NCI-H128 (cell line): Measurements from ENCODE around the gene ASCL1.
A peak's percentile ranks its signal among the peaks of the same experiment; 100 is the strongest.

Source experiments
- DNase-seq: peaks from one replicate; lab custom pipeline; 2025; ENCODE audit not compliant: unreplicated experiment; lab: John Stamatoyannopoulos, UW

ASCL1 gene

DNA sequence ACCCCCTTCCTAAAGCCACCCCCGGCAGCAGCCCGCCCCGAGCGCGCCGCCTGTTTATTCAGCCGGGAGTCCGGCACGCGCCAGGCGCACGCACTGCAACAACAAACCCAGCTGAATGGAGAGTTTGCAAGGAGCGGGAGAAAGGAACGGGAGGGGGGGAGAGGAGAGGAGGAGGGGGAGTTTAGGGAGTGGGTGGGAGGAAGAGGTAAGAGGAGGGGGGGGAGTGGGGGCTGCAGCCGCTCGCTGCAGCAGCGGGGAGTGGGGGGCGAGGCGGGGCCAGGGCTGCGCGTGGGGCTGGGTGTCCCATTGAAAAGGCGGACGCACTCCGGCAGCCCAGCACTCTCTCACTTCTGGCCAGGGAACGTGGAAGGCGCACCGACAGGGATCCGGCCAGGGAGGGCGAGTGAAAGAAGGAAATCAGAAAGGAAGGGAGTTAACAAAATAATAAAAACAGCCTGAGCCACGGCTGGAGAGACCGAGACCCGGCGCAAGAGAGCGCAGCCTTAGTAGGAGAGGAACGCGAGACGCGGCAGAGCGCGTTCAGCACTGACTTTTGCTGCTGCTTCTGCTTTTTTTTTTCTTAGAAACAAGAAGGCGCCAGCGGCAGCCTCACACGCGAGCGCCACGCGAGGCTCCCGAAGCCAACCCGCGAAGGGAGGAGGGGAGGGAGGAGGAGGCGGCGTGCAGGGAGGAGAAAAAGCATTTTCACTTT, at the start of gene ASCL1:
Gene ASCL1, plus strand, starts transcription at position 336 of the 712 bp plus-strand sequence. CDS start 571 bp downstream, outside the sequence.
- DNase-seq = peak; percentile 84

DNA sequence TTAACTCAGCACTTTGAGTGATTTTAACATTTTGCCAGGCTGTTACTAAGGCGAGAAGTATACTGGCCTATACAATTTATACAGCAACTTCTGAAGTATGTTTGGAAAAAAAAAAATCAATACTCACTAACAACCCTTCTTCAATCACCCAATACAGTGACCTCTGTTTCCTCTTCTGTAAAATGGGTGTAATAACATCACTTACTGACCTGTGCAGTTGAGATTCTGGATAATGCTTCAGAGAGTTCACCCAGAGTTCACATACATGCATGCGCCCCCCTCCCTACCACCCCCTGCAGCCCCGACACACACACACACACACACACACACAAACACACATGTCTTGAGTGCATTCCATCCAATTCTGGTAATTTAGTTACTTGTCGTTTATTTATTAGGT, 49.6 kb upstream of the ASCL1 start:
- no peak for DNase-seq

DNA sequence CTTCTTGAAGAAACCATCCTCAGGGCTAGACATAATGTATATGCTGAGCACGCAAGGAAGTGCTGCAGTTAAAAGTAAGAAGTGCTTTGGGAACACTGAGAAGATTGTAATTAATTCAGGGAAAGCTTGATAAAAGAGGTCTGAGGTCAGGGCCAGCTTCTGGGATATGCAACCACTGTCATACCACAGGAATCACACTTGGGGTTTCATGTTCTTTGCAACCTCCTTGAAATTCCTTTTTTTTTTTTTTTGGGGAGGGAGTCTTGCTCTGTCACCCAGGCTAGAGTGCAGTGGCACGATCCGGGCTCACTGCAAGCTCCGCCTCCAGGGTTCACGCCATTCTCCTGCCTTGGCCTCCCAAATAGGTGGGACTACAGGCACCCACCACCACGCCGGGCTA, 47.3 kb upstream of the ASCL1 start:
- DNase-seq = no peak

GRCh38 chr12:102910792-102911191, 46.7 kb upstream of the ASCL1 start:
- no peak for DNase-seq

DNA sequence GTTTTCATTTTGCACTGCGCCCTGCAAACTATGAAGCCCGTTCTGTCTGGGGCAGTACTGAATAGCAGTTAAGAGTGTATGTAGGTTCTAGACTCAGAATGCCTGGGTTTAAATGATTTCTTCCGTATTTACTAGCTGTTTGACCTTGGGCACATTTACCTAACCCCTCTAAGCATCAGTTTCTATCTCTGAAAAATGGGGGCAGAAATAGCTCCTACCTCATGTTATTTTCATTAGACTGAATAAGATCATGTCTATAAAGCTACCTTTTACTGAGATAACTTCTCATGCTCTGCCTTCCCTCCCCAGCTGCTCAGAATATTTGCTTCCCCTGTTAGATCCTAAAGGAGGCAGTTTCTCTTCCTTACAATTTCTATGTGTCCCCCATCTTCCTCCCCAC, 46.2 kb upstream of the ASCL1 start:
- DNase-seq = no peak

DNA sequence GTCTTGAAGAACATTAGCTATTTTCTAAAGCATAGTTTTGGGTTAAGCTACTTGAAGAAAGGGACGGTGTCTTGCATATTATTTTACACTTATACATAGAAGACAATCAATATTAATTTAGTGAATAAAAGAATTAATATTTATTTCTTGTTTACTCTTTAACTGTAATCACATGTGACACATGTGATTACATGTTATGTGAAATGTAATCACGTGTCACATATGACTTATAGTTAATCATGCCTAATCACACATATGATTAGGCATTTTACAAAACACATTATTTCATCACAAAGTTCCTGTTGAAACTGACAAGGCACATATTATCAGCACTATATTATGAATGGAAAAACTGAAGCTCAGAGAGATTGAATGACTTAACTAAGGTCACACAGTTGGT, 45.2 kb upstream of the ASCL1 start:
- DNase-seq = no peak

DNA sequence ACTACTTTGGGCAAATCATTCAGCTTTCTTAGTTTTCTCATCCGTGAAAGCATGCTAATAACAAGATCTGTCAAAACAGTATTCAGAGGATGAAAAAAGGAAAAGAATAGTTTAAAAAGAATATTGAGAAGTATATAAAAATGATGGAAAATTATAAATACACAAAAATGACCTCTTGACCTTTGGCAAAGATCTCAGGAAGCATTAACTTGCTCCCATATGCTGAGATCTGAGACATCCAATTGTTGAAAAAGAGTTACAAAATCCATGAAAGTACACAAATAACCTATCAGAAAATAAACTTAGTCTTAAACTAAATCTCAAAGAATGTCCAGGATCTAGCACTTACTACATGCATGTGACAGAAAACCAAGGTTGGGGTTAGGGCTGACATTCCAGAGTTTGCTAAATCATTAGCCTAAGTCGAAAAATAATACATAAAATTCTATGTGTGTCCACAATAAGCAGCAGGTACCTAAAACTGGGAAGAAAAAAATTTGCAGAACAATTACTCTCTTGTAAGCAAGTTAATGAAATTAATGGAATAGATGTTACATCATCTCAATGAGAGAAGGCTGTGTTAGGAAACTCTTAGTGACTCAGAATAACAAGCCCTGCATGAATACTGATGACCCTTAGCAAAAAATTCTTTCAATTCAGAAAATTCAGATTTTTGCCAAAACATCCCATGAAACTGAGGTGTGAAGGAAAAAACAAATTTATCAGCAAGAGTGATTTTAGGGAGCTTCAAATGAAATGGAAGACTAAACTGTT, 43.8 kb upstream of the ASCL1 start:
- DNase-seq = no peak

GRCh38 chr12:102916252-102917025, 41.0 kb upstream of the ASCL1 start:
- DNase-seq = no peak

- no peak for DNase-seq
Measured at GRCh38 chr12:102917026-102917787, 40.3 kb upstream of the ASCL1 start, which contains the start of gene PAH. TSS of gene PAH (minus strand) at chr12:102917244. CDS start at chr12:102917130, 114 bp downstream.

- no peak for DNase-seq
Measured at GRCh38 chr12:102918840-102919239, 38.6 kb upstream of the ASCL1 start.

- DNase-seq = no peak
Measured at GRCh38 chr12:102920271-102920670, 37.2 kb upstream of the ASCL1 start.

- DNase-seq = no peak
Measured at GRCh38 chr12:102921240-102921639, 36.2 kb upstream of the ASCL1 start.

GRCh38 chr12:102927220-102927619, 30.3 kb upstream of the ASCL1 start:
- no peak for DNase-seq

DNA sequence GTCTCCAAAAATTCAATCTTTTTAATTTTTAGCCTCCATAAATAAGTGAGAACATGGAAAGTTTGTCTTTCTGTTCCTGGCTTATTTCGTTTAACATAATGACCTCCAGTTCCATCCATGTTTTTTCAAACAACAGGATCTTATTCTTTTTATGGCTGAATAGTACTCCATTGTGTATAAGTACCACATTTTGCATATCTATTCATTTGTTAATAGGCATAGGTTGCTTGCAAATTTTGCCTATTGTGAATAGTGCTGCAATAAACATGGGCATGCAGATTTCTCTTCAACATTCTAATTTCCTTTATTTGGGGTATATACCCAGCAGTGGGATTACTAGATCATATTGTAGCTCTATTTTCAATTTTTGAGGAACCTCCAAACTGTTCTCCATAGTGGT, 24.3 kb upstream of the ASCL1 start:
- DNase-seq = no peak

DNA sequence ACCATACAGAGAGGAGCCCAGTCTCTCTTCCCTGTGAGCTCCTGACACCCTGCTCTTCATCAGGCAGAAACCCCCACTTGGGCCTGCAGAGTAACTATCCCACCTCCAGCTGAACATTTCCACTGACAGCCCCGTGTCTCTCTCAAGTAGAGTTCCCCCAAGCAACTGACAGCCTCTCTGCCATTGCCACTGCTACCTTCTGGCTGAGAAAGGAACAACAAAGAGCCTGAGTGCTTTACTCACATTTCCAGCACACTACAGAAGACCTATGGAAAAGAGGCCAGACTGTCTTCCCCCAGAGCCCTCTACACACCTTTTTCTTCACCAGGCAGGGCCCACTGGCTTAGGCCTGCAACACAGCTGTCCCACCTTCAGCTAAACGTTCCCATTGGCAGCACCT, 18.4 kb upstream of the ASCL1 start:
- no peak for DNase-seq

DNA sequence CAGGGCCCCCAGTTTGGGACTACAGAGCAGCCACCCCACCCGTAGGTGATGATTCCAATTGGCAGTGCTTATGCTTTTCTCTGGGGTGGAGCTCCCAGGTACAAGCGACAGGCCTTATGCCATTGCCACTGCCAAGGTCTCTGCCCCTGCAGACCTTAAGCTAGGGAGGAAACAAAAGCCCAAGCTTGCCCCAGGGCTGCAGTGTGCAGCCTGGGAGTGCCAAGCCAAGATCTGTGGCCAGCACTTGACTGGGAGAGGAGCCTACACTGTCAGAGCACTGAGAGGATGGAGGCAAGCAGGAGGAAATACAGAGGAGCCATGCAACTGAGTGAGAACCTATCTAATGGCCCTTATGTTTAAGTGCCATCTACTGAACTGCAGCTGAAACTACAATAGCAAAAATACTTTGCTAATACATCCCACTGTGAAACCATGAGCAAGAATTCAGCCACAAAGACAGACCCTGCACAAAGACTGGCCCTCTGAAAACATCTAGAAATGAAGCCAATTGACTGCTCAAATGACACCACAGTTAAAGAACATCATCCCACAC, 17.7 kb upstream of the ASCL1 start:
- no peak for DNase-seq

- no peak for DNase-seq
Measured at GRCh38 chr12:102946042-102946441, 11.4 kb upstream of the ASCL1 start.

DNA sequence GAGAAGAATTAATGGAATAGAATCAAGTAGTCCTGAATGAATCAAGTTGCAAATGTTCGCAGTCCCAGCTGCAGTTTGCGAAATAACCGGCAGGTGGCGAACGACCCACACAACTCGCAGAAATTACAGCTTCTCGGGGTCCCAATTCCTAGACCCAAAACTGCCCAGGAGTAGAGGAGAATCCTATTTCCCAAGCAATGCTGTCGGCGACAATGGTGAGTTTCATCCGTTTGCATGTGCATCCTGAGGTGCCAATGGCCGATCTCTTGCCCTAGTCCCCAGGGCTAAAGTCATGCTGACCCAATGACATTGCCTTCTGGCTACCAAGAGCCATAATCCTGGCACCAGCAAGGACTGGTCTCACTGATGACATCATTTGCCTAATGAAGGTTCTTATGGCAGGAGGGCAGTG, 8.5 kb upstream of the ASCL1 start:
- peak; percentile 68 for DNase-seq

GRCh38 chr12:102950107-102950949, 7.1 kb upstream of the ASCL1 start:
- no peak for DNase-seq
